GM19467 (cell line): ENCODE results near the gene HMMR.
"Not testable (repeated sequence)": the region's sequence is repeated elsewhere in the genome, so short reads cannot be mapped to it uniquely, and the experiment has no call there.

ENCODE experiments used
- ATAC-seq: cut with Tn5 transposase; IDR thresholded peaks from one replicate; pipeline ENCODE4 v1.9.1; 2021; ENCODE audit warnings: mild to moderate bottlenecking, moderate library complexity; ENCODE audit not compliant: unreplicated experiment

Gene HMMR, protein sequence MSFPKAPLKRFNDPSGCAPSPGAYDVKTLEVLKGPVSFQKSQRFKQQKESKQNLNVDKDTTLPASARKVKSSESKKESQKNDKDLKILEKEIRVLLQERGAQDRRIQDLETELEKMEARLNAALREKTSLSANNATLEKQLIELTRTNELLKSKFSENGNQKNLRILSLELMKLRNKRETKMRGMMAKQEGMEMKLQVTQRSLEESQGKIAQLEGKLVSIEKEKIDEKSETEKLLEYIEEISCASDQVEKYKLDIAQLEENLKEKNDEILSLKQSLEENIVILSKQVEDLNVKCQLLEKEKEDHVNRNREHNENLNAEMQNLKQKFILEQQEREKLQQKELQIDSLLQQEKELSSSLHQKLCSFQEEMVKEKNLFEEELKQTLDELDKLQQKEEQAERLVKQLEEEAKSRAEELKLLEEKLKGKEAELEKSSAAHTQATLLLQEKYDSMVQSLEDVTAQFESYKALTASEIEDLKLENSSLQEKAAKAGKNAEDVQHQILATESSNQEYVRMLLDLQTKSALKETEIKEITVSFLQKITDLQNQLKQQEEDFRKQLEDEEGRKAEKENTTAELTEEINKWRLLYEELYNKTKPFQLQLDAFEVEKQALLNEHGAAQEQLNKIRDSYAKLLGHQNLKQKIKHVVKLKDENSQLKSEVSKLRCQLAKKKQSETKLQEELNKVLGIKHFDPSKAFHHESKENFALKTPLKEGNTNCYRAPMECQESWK

DNA sequence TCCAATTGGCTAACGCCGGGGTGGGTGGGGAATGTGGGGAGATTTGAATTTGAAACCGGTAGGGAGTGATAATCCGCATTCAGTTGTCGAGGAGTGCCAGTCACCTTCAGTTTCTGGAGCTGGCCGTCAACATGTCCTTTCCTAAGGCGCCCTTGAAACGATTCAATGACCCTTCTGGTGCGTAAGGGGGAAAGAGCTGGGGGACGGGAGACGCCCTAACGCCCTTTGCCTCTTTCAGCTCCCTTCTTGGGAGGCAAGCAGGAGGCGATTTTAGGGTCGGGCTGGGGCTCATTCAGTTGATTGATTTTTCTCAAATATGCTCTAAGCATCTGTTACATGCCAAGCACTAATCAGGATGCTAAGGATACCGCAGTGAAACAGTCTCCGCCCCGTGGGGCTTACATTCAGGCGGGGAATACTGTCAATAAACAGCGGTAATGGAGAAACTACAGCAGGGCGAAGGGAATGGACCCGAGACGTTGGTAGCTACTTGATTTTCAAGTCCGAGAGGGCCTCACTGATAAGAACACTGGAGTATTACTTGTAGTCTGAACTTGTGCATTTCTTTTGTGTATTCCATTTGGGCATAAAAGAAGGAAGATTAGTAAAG, at the start of gene HMMR:
Gene HMMR (plus strand): TSS at position 71 of the 610 bp plus-strand sequence. CDS start 61 bp downstream, at position 132.
- ATAC-seq = no peak

DNA sequence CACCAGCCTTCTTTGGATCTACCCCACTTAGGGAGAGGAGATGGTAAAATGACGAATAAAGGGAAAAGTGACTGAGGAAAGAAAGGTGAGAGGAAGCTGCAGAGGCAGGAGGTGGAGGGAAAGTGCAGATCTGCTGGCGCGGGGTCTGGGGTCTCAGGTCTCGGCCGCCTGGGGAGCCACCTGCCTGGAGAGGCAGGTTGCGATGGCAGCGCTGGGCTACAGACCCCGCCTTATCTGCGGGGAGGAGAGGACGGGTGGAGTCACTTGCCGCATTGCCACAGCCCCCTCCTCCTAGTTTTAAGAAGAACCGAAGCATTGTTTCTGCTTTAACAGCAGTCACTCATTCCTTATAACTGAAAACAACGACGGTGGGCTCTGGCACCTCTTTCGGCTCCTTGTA, 44.8 kb upstream of the HMMR start:
- ATAC-seq = not testable (repeated sequence)

DNA sequence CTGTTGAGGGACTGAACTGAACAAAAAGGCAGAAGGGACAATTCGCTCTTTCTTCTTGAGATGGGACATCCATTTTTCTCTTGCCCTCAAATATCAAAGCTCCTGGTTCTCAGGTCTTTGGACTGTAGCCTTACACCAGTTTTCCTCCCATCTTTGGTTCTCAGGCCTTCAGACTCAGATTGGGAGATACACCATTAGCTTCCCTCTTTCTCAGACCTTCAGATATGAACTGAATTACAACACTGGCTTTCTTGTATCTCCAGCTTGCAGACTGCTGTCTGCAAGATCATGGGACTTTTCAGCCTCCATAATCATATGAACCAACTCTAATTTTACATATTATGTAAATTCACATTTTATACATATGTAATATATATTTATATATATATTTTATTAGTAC, 35.6 kb upstream of the HMMR start:
- ATAC-seq = no peak

DNA sequence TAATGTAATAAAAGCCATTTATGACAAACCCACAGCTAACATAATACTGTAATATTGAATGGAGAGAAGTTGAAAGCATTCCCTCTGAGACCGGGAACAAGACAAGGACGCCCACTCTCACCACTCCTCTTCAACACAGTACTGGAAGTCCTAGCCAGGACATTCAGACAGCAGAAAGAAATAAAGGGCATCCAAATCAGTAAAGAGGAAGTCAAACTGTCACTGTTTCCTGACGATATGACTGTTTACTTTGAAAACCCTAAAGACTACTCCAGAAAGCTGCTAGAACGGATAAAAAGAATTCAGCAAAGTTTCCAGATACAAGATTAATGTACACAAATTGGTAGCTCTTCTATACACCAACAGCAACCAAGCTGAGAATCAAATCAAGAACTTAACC, 34.3 kb upstream of the HMMR start:
- ATAC-seq = not testable (repeated sequence)

DNA sequence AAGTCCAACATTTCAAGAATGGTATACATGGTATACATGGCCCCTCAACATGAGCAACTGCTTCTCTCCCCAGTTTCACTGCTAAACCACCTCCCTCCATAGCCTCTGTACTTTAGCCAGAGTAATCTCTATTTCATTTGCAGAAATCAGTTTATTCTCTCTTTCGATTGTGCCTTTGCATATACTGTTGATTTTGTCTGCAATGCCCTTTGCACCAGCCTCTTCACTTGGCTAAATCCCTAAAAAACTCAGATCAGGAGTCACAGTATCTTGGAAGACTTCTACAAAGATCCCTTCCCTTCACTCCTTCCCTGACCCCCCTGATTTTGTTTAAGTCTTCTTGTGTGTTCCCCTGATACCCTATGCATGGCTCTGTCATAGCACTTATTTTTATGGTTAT, 27.9 kb upstream of the HMMR start:
- ATAC-seq = no peak

DNA sequence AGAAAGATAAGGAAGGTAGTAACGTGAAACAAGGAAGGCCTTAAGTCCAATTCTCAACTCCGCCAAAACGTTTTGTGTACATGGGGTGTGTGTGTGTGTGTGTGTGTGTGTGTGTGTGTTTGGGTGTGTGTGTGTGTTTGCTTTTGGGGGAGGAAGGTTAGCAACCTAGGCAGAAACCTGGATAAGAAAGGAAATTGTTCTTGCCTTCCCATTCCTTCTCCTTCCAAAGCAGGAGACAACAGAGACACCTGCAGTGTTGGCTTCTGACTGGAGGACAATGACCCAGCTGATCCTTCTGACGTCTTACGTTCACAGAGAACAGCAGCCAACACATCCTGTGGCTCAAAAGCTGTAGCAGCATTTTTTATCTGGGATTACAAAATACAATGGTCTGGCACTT, 27.2 kb upstream of the HMMR start:
- ATAC-seq = no peak

DNA sequence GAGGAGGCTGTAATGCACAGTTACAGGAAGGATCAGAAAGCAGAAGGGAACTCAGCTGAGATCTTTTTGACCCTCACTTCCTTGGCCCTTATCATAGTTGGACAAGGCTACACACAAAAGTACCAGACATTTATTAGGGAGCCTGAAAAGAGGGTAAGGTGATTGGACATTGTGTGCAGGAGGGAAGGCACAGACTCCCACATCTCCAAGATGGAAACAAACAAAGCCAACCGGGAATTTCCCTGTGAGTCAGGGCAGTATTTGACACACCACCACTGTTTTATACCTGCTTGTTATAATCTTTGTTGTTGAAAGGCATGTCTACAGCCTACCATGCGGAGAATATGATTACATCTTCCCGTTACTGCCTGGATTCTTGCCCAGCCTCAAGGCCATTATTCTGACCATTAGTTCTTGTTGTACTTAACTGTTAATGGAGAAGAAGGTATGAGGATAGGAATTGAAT, 26.0 kb upstream of the HMMR start:
- no peak for ATAC-seq

DNA sequence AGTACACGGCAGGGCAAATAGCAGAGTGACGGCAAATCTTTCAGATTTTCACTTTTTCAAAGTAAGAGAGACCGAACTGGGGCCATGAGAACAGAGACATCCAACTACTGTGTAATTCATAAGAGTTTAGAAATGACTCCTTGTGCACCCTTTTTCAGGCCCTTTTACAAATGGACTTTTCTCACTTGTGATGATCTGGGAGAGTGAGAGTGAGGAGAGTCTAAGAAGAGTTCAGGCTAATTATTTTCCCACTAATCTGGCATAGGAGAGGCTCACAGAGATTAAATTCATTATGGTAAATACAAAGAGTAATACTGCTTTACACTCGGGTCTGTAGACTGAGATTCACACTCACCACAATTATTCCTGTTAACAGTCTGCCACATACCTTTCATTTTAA, 23.9 kb upstream of the HMMR start:
- no peak for ATAC-seq

DNA sequence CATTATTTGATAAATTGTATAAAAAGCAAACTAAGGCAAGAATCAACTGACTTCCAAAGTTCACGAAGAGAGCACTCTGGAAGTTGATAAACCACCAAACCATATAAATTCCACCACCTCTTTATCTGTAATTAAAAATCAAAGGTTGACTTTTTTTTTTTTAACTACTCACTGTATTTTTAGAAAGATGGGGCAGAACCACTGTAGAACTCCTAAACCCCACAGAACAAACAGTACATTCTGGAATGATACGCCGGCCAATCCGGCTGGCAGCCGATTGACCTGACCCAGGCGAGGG, 23.5 kb upstream of the HMMR start:
- ATAC-seq = no peak

DNA sequence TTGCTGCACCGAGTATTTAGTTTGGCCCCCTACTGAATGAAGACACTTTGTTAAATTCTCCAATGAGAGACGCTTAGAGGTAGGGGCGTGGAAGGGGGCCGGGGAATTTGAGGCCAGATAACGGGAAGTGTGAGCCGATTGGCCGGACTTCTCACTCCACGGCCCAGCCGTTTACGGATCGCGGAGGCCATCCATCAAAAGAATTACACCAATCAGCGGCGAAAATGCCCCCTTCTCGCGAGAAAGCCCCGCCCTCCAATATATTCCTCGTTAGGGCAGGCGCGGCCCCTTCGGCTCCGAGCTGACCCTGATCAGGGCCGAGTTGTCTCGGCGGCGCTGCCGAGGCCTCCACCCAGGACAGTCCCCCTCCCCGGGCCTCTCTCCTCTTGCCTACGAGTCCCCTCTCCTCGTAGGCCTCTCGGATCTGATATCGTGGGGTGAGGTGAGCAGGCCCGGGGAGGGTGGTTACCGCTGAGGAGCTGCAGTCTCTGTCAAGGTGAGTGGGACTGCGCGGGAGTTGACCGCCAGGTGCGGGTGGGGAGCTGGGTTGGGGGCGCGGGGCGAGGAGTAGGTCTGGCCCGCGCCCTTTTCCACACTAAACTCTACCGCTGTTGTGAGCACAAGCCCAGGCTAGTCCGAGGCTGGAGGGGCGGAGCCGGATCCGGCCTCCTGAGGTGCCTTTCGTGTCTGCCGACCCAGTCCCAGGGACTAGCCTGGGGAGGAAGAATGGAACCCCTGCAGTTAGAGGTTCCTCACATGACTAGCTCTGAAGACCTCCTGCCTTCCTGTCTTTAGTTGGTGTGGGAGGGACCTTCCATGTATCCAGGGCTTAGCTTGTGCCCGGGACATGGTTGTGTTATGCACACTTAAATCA, 22.9 kb upstream of the HMMR start, which contains the start of gene CCNG1:
Gene CCNG1 (plus strand): TSS at position 287 of the 874 bp plus-strand sequence. CDS start 1,662 bp downstream, outside the sequence.
- ATAC-seq = peak; percentile 96

DNA sequence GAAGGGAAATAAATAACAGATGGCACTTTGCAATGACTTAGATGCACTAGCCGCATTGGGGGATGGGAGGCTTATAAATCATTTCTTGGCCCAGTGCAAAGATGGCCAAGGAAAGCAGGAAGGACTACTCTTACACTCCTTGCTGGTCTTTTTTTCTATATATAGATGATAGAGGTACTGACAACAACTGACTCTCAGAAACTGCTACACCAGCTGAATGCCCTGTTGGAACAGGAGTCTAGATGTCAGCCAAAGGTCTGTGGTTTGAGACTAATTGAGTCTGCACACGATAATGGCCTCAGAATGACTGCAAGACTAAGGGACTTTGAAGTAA, 21.4 kb upstream of the HMMR start:
- ATAC-seq = no peak

DNA sequence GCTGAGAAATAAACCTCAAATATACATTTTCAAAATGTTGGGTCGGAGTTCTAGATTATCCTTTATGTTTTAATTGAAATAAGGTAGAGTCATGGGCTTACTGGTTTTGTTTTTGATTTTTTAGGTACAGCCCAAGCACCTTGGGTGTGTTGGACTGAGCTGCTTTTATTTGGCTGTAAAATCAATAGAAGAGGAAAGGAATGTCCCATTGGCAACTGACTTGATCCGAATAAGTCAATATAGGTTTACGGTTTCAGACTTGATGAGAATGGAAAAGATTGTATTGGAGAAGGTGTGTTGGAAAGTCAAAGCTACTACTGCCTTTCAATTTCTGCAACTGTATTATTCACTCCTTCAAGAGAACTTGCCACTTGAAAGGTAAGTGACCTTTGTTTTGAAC, 19.5 kb upstream of the HMMR start:
- ATAC-seq = no peak

DNA sequence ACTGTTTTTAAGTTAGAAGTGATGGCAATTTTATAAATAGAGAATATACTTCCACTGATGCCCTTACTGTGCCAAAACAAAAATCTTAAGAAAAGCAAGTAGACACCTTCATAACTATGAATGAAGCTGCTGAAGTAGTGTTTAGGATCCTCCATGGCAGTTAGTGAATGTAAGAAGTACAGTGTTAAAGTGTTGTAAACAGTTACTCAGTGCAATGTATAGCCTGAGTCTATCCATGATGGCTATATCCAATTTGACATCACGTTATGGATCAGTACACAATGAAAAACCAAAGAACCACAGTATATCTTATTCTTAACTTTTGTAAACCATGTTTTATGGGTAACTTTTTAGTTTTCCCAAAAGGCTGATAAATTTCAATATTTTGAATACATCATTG, 15.9 kb upstream of the HMMR start:
- no peak for ATAC-seq

DNA sequence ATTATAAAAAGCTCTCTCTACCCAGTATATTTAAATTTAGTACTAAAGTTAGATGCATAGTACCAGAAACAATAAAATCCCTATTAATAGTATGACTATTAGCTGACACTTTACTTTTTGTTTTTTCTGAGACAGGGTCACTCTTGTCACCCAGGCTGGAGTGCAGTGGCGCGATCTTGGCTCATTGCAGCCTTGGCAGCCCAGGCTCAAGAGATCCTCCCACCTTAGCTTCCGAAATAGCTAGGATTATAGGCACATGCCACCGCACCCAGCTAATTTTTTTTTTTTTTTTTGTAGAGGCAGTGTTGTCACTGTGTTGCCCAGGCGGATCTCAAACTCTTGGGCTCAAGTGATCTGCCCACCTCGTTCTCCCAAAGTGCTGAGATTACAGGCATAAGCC, 15.1 kb upstream of the HMMR start:
- no peak for ATAC-seq

DNA sequence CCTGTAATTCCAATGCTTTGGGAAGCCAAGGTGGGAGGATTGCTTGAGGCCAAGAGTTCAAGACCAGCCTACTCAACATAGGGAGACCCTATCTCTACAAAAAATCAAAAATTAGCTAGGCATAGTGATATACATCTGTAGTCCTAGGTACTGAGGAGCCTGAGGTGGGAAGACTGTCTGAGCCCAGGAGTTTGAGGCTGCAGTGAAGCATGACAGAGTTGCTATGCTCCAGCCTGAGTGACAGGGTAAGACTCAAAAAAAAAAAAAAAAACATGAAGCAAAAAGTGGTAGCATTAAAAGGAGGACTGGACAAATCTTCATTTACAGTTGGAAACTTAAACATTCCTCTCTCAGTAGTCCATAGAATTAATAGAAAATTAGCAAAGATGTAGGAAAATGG, 13.2 kb upstream of the HMMR start:
- ATAC-seq = no peak

DNA sequence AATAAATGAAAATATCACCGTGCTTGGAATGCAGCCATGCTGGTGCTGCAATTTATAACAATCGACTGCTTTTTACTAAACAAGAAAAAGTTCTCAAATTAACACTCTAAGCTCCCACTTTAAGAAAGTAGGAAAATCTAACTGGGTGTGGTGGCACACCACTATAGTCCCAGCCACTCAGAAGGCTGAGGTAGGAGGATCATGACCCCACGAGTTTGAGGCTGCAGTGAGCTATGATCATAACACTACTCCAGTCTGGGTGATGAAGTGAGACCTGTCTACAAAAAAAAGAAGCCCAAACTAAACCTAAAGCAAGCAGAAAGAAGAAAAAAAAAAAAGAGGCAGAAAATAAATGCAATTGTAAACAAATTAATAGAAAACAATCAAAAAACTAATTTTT, 12.6 kb upstream of the HMMR start:
- no peak for ATAC-seq

DNA sequence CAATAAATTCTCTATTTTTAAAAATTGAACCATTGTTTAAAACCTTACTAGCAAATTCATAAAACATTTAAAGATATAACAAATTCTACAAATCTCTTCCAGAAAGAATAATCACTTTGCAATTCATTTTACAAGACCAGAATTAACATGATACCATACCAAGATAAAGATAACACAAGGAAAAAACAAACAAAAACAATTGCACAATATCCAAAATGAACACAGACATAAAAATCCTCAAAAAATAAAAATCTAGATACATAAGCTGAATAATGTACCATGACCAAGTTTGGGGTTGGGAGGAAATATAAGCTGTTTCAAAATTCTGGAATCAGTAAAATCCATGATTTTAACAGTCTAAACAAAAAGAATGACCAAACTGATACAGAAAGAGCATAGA, 11.9 kb upstream of the HMMR start:
- no peak for ATAC-seq

DNA sequence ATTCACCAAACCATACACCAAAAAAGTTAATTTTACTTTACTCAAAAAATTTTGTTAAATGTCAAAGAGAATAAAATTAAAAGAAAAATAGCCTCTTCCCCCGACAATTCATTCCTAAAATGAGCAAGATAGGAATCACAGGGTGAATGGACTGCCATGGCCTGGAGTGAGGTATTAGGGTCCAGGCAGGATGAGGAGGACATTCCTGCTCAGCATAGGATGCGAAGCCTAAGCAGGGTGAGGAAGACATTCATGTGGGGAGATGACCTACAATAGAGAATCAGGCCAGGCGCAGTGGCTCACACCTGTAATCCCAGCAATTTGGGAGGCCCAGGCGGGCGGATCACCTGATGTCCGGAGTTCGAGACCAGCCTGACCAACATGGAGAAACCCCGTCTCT, 8.9 kb upstream of the HMMR start:
- no peak for ATAC-seq

DNA sequence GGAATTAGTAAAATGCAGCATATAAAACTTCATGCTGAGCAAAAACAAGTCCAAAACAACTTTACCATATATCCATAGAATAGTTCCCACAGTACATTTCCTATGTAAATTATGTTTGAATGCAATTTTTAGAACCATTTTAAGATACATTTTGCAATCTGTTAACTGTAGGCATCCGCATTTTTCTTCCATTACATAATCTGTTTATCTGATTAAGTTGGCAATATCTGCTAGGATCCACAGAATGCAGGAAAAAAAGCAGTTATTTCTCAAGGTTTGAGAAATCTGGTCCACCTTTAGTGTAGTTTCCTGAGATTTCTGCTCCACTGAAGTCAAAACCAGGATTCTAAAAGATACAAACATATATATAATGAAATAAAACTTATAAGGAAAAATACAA, 6.7 kb upstream of the HMMR start:
- ATAC-seq = no peak

DNA sequence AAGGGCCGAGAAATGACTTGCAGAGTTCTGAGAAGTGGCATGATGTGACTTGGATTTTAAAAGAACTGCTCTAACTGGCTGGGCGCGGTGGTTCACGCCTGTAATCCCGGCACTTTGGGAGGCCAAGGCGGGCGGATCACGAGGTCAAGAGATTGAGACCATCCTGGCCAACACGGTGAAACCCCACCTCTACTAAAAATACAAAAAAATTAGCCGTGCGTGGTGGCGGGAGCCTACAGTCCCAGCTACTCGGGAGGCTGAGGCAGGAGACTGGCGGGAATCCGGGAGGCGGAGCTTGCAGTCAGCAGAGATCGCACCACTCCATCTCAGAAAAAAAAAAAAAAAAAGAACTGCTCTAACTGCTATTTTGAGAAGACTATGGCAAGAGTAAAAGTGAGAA, 5.0 kb upstream of the HMMR start:
- not testable (repeated sequence) for ATAC-seq

DNA sequence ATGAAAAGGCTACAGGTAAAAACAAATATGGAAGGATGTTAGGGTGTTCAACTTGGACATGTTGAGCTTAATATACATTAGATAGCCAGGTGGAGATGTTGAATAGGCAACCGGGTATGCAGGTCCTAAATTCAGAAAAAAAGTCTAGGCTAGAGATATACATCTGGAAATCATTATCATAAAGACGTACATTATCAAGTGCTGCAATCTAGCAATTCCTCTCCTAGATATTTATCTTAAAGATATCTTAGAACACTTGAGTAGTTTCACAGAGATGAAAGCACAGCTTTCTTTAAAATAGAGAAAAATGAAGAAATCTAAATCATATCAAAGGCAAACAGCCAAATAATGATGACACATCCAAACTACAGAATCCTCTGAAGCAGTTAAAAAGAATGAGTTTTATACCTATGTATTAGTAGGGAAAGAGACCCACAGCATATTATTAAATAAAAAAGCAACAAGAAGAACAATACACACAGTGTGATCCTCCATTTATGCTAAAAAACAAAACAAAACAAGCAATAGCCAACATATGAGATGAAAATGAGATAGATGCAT, 4.3 kb upstream of the HMMR start:
- ATAC-seq = no peak
